Caco-2 (cell line): ENCODE measurements around the gene TFAP2A. TPM values are rescaled to one million over a fixed set of nuclear protein-coding genes. Genes with fewer than 3 reads are reported as not detected.

ENCODE experiments used
- BruUV-seq: library from RNA; stranded (reverse); fragments of 400-500 nt; replicated peaks from 2 replicates; lab custom pipeline; 2021; lab: Mats Ljungman, UMichigan
- CTCF ChIA-PET: fragments of 300-600 bp; sonication (Branson Sonifier 250); formaldehyde crosslinking; loops from one replicate; lab custom pipeline; 2022; ENCODE audit warnings: antibody characterized with exemption; lab: Charles Lee
- POLR2A ChIA-PET: fragments of 300-600 bp; sonication (Branson Sonifier 250); formaldehyde crosslinking; loops from one replicate; lab custom pipeline; 2022; ENCODE audit warnings: antibody characterized with exemption; lab: Charles Lee
- DNase-seq, 2 experiments: peaks; one replicate each; pipeline versions ENCODE4 v3.0.0 to v3.0.0-alpha.2; 2020 to 2022
- H3K27me3 ChIP-seq: replicated peaks from 2 replicates; pipeline ENCODE4 v1.6.0; 2011; ENCODE audit warnings: low read length; ENCODE audit not compliant: control insufficient read depth, insufficient read depth
- H3K36me3 ChIP-seq: 2 replicates; pipeline ENCODE4 v1.5.1; 2011; ENCODE audit warnings: low read length; ENCODE audit not compliant: control insufficient read depth, insufficient read depth
- H3K4me1 ChIP-seq: fragments of 250-450 bp; sonication (Bioruptor Pico); 2 replicates; pipeline ENCODE4 v1.5.1; 2020; ENCODE audit warnings: mild to moderate bottlenecking
- H3K4me3 ChIP-seq: 2 replicates; pipeline ENCODE4 v1.5.1; 2011; ENCODE audit warnings: low read depth, mild to moderate bottlenecking, control low read depth, low read length
- H3K9me3 ChIP-seq: fragments of 250-450 bp; sonication (Bioruptor Pico); 2 replicates; pipeline ENCODE4 v1.5.1; 2020; ENCODE audit warnings: mild to moderate bottlenecking, moderate library complexity
- H3K27ac Mint-ChIP-seq: one replicate; pipeline ENCODE4 v1.8.0; 2022; ENCODE audit warnings: mixed read lengths; ENCODE audit not compliant: unreplicated experiment
- H3K27me3 Mint-ChIP-seq: one replicate; pipeline ENCODE4 v1.8.0; 2022; ENCODE audit warnings: mixed read lengths; ENCODE audit not compliant: insufficient read depth, unreplicated experiment
- H3K36me3 Mint-ChIP-seq: one replicate; pipeline ENCODE4 v1.8.0; 2022; ENCODE audit warnings: mild to moderate bottlenecking, mixed read lengths; ENCODE audit not compliant: insufficient read depth, unreplicated experiment
- H3K4me1 Mint-ChIP-seq: one replicate; pipeline ENCODE4 v1.8.0; 2022; ENCODE audit warnings: low read depth, mixed read lengths; ENCODE audit not compliant: unreplicated experiment
- H3K4me3 Mint-ChIP-seq: one replicate; pipeline ENCODE4 v1.8.0; 2022; ENCODE audit warnings: mild to moderate bottlenecking, moderate library complexity, mixed read lengths; ENCODE audit not compliant: unreplicated experiment
- H3K9me3 Mint-ChIP-seq: one replicate; pipeline ENCODE4 v1.8.0; 2022; ENCODE audit warnings: mixed read lengths; ENCODE audit not compliant: unreplicated experiment
- intact Hi-C: fragments of 100-400 bp; cut with micrococcal nuclease; formaldehyde crosslinking; loops from one replicate; pipeline ENCODE4 v1.10.0; 2022; ENCODE audit not compliant: unreplicated experiment
- total RNA-seq: library from RNA; stranded (reverse); gene quantifications from 2 replicates; pipeline ENCODE4 v1.2.3, GENCODE V29; 2022
- TF ChIP-seq, protein P1 (sequence below), 2 experiments: fragments of 200-600 bp in 1 of 2; IDR thresholded peaks; 1 replicate in 1 of 2; 2 replicates in 1 of 2; pipeline versions ENCODE4 v1.5.1 to v1.8.0; 2011 to 2022; ENCODE audit warnings: antibody characterized with exemption in 1 of 2, control low read depth in 1 of 2, inconsistent platforms in 1 of 2, low read depth in 1 of 2, low read length in 1 of 2, mild to moderate bottlenecking in 1 of 2, moderate library complexity in 1 of 2; ENCODE audit not compliant: insufficient read depth in 1 of 2, severe bottlenecking in 1 of 2, unreplicated experiment in 1 of 2

TFAP2A gene
- total RNA-seq, 1 experiment from 2014 or later: 6.3 TPM

DNA sequence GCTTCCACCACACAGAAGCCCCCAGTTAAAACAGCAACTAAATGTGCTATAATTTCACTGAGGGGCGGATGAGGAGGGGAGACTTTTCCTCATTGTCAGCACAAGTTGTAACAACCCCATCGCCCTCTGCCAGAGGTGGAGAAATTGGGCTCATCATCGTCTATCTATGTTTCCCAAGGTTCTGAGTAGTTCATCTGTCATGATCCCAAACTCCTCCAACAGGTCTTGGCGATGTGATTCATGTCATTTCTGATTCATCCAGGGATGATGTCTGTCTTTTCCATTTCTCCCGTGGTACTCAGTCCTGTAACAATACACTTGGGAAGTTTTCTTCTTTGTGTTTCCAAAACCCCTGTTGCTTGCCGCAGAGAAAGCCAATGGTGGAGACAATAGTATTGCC lies 51.0 kb downstream of the TFAP2A start:
- Mint-ChIP-seq H3K27ac (no peak overlapping the region), H3K4me1 (no peaks in the 10 kb centered on the region), H3K36me3 (no peaks in the 10 kb centered on the region), H3K27me3 (no peaks in the 10 kb centered on the region), H3K9me3 (peaks cover 9% of the 10 kb centered on the region), H3K4me3 (no peak overlapping the region)
- Histone ChIP-seq H3K4me1 (no peaks in the 10 kb centered on the region), H3K4me3 (no peak overlapping the region), H3K27me3 (no peaks in the 10 kb centered on the region), H3K9me3 (no peaks in the 10 kb centered on the region), H3K36me3 (no peaks in the 10 kb centered on the region)
- TF ChIP-seq, protein P1, sequence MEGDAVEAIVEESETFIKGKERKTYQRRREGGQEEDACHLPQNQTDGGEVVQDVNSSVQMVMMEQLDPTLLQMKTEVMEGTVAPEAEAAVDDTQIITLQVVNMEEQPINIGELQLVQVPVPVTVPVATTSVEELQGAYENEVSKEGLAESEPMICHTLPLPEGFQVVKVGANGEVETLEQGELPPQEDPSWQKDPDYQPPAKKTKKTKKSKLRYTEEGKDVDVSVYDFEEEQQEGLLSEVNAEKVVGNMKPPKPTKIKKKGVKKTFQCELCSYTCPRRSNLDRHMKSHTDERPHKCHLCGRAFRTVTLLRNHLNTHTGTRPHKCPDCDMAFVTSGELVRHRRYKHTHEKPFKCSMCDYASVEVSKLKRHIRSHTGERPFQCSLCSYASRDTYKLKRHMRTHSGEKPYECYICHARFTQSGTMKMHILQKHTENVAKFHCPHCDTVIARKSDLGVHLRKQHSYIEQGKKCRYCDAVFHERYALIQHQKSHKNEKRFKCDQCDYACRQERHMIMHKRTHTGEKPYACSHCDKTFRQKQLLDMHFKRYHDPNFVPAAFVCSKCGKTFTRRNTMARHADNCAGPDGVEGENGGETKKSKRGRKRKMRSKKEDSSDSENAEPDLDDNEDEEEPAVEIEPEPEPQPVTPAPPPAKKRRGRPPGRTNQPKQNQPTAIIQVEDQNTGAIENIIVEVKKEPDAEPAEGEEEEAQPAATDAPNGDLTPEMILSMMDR (IDR thresholded peaks at IDR 0.05; ENCODE audit: insufficient read depth in 1 of 2, low read depth in 1 of 2, low read length in 1 of 2, severe bottlenecking in 1 of 2, unreplicated experiment in 1 of 2): no peak
- DNase-seq: no peak
- intact Hi-C loops: no loop called here
- BruUV-seq: no TSS peak
- POLR2A ChIA-PET: no interaction called here
- CTCF ChIA-PET: no interaction called here

DNA sequence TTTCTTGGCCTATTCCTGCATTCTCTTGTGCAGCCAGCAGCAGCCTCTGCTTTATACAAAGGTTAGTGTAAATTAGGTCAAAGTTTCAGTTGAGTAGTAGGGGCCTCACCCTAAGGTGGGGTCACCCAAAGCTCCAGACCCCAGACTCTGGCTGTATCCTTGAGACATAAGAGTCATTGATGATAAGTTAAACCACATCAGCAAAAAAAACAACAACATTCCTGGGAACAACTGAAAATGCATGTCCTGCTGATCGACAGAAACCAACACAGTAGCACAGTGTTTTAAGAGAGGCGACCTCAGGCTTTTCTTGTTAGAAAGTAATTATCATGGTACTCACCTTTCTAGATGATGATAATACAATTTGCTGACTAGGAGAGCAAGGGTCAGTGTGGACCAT lies 52.6 kb downstream of the TFAP2A start:
- Mint-ChIP-seq H3K4me3 (no peak overlapping the region), H3K4me1 (no peaks in the 10 kb centered on the region), H3K27me3 (no peaks in the 10 kb centered on the region), H3K36me3 (no peaks in the 10 kb centered on the region), H3K9me3 (peaks cover 9% of the 10 kb centered on the region), H3K27ac (no peak overlapping the region)
- no peak for DNase-seq
- H3K9me3 ChIP-seq: no peaks in the 10 kb centered on the region
- no peak overlapping the region for H3K4me3 ChIP-seq
- intact Hi-C loops: no loop called here
- no peaks in the 10 kb centered on the region for H3K36me3 ChIP-seq
- no peaks in the 10 kb centered on the region for H3K27me3 ChIP-seq
- POLR2A ChIA-PET: no interaction called here
- no TSS peak for BruUV-seq
- TF ChIP-seq, protein P1 (IDR thresholded peaks at IDR 0.05; ENCODE audit: insufficient read depth in 1 of 2, low read depth in 1 of 2, low read length in 1 of 2, severe bottlenecking in 1 of 2, unreplicated experiment in 1 of 2): no peak
- CTCF ChIA-PET: no interaction called here
- no peaks in the 10 kb centered on the region for H3K4me1 ChIP-seq

DNA sequence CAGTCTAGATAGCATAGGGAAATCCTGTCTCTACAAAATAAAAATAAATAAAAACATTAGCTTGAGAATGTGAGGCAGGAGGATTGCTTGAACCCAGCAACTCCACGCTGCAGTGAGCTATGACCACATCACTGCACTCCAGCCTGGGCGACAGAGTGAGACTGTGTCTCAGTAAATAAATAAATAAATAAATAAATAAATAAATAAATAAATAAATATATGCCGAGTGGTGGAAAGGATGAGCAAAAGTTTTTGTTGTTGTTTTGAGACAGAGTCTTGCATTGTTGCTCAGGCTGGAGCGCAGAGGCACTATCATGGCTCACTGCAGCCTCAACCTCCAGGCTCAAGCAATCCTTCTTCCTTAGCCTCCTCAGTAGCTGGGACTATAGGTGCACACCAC lies 53.4 kb downstream of the TFAP2A start:
- H3K36me3 Mint-ChIP-seq: no peaks in the 10 kb centered on the region
- Histone ChIP-seq H3K4me1 (no peaks in the 10 kb centered on the region), H3K9me3 (no peaks in the 10 kb centered on the region), H3K36me3 (no peaks in the 10 kb centered on the region), H3K27me3 (no peaks in the 10 kb centered on the region), H3K4me3 (no peak overlapping the region)
- H3K9me3 Mint-ChIP-seq: peaks cover 9% of the 10 kb centered on the region
- TF ChIP-seq, protein P1 (IDR thresholded peaks at IDR 0.05; ENCODE audit: insufficient read depth in 1 of 2, low read depth in 1 of 2, low read length in 1 of 2, severe bottlenecking in 1 of 2, unreplicated experiment in 1 of 2): no peak
- H3K4me1 Mint-ChIP-seq: no peaks in the 10 kb centered on the region
- no TSS peak for BruUV-seq
- no peak overlapping the region for H3K4me3 Mint-ChIP-seq
- CTCF ChIA-PET: no interaction called here
- DNase-seq: no peak
- no peaks in the 10 kb centered on the region for H3K27me3 Mint-ChIP-seq
- intact Hi-C loops: no loop called here
- no peak overlapping the region for H3K27ac Mint-ChIP-seq
- POLR2A ChIA-PET: no interaction called here
